ENCODE measurements around the gene ZNF319. TPM values are rescaled to one million over a fixed set of nuclear protein-coding genes. Genes with fewer than 3 reads are reported as not detected.

ZNF319 gene
- total RNA-seq: 4.3 and 5.6 TPM in 2 replicates

DNA sequence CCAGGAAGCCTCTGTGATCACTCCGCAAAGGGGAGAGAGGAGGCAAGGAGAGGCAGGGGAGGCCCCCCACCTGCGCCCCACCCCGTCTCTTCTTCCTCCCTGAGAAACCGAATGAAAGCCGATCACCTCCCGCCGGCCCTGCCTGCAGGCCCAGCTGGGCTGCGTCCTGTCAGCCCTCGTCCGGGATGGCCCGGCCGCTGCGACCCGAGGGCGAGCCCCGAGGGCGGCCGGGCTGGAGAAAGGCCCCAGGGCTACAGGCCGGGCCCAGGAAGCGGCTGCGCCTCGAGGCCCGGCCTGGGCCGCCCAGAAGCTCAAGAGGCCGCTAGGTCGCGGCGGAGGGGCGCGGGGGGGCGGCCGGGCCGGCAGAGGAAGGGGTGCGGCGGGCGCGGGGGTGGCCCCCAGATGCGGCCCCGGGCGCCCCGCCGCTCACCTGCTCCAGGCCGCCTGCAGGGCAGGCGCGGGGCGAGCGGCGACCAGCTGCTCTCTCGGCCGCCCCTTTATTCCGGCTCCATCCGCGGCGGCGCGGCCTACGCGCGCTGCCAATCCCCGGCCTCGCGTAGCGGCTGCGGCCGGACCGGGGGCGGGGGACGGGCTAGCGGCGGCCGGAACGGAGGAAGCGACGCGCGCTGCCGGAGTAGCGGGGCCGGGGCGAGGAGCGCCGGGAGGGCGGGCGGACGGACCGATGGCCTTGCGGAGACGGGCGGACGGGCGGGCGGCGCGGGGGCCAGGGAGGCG is at the start of gene ZNF319:
ZNF319 (minus strand) TSS at position 702 of the 735 bp plus-strand sequence. CDS start 2,407 bp downstream, outside the sequence.
- H3K27me3 ChIP-seq (ENCODE audit: insufficient read depth, low read length): no peaks in the 10 kb centered on the region
- H3K4me3 ChIP-seq (ENCODE audit: insufficient read depth, low read length): peak within 1 kb of the TSS; percentile 97
- peak within 1 kb of the TSS; percentile 95 for H2AFZ ChIP-seq (ENCODE audit: low read length)
- H3K4me2 ChIP-seq (ENCODE audit: insufficient read depth, low read length): peak within 1 kb of the TSS; percentile 99
- no peaks in the 10 kb centered on the region for H3K9me3 ChIP-seq (ENCODE audit: low read depth, low read length)
- peaks cover 44% of the 10 kb centered on the region for H3K36me3 ChIP-seq (ENCODE audit: insufficient read depth, low read length)
- peak; percentile 93 for DNase-seq (ENCODE audit: insufficient read length, low spot score, missing footprints)
- peaks cover 25% of the 10 kb centered on the region for H3K79me2 ChIP-seq (ENCODE audit: insufficient read depth, low read length)
- TF ChIP-seq, protein P1, sequence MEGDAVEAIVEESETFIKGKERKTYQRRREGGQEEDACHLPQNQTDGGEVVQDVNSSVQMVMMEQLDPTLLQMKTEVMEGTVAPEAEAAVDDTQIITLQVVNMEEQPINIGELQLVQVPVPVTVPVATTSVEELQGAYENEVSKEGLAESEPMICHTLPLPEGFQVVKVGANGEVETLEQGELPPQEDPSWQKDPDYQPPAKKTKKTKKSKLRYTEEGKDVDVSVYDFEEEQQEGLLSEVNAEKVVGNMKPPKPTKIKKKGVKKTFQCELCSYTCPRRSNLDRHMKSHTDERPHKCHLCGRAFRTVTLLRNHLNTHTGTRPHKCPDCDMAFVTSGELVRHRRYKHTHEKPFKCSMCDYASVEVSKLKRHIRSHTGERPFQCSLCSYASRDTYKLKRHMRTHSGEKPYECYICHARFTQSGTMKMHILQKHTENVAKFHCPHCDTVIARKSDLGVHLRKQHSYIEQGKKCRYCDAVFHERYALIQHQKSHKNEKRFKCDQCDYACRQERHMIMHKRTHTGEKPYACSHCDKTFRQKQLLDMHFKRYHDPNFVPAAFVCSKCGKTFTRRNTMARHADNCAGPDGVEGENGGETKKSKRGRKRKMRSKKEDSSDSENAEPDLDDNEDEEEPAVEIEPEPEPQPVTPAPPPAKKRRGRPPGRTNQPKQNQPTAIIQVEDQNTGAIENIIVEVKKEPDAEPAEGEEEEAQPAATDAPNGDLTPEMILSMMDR (IDR thresholded peaks at IDR 0.05; ENCODE audit: extremely low read depth, low read depth, low read length): no peak
- peaks cover 25% of the 10 kb centered on the region for H3K4me1 ChIP-seq (ENCODE audit: insufficient read depth, low read length)
- H4K20me1 ChIP-seq (ENCODE audit: insufficient read depth, low read length): peaks cover 30% of the 10 kb centered on the region
- peak within 1 kb of the TSS; percentile 45 for H3K27ac ChIP-seq (ENCODE audit: low read depth, low read length)

DNA sequence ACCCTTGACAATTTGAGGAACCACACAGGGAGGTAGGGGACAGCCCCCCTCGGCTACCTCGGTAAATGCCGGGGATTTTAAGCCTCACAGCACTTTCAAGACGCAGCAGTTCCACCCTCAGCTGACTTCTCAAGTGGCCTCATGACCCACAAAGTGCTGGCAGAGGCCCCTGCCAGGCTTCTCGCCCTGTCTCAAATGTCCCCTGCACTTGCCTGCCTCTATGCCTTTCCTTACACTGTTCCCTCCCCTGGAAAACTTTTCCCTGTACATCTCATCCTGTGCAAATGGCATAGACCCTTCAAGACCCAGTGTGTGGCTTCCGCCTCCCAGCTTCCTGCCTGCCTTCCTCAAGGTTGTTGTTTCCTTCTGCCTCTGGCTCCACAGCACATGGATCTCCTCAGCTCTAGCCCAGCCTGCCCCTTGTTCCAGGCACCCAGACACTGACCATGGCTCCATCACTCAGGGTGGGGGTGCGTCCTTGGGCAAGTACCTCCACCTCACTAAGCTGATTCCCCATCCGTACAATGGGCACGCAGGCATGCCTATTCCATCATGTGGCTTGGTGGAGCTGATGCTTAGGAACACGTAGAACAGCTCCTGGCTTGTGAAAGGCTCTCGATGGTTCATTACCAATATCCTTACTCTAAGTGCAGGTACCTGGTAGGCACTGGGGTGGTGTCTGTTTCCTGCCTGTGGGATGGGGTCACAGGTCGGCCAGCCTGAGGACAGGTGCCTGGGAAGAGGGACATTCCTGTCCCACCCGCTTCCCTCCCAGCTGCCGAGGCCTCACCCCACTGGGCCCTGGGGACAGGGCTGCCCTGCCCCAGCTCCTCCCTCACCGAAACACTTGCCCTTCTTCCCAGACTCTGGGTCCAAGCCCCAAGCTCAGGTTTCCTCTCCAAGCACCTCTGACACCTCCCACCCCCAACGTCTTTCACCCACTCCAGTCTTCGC is 49.0 kb upstream of the ZNF319 start:
- peak; percentile 73 for DNase-seq (ENCODE audit: insufficient read length, low spot score, missing footprints)
- Histone ChIP-seq H2AFZ (ENCODE audit: low read length) (no peak overlapping the region), H3K36me3 (ENCODE audit: insufficient read depth, low read length) (no peaks in the 10 kb centered on the region), H3K4me3 (ENCODE audit: insufficient read depth, low read length) (no peak overlapping the region), H3K27ac (ENCODE audit: low read depth, low read length) (no peak overlapping the region), H3K79me2 (ENCODE audit: insufficient read depth, low read length) (no peaks in the 10 kb centered on the region), H4K20me1 (ENCODE audit: insufficient read depth, low read length) (no peaks in the 10 kb centered on the region), H3K27me3 (ENCODE audit: insufficient read depth, low read length) (no peaks in the 10 kb centered on the region), H3K9me3 (ENCODE audit: low read depth, low read length) (no peaks in the 10 kb centered on the region), H3K4me1 (ENCODE audit: insufficient read depth, low read length) (no peaks in the 10 kb centered on the region), H3K4me2 (ENCODE audit: insufficient read depth, low read length) (no peak overlapping the region)
- TF ChIP-seq, protein P1 (IDR thresholded peaks at IDR 0.05; ENCODE audit: extremely low read depth, low read depth, low read length): no peak

DNA sequence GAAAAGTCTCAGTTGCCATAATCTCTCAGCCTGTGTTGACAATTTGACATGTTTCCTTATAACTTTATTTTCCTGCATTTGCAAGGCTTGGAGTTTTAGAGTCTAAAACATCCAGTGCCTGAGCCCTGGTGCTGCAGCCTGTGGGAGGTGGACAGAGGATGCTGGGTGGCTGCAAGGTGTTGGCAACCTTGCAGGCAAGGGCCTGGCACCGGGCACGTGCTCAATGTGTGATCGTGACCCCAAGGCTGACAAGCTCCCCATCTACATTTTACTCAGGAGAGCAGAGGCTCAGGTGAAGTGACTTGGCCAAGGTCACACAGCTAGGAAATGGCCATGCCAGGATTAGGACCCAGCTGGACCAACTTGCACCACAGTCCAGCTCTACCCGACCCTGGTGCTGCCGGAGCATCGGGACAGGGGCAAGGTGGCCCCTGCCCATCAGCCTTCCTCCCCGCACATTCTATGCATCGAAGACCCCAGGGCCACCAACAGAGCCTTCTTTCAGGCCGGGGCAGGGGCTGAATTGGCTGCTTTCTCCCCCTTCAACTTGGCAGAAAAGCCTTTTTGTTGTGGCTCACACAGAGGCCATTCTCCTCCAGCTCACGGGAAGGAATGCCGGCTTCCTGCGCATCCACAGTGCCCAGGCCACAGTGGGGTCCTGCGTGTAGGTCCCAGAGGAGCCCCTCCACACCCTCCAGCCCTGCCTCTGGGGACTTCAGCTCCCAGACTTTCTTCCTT is 48.2 kb upstream of the ZNF319 start:
- Histone ChIP-seq H3K27ac (ENCODE audit: low read depth, low read length) (no peak overlapping the region), H3K9me3 (ENCODE audit: low read depth, low read length) (no peaks in the 10 kb centered on the region), H3K27me3 (ENCODE audit: insufficient read depth, low read length) (no peaks in the 10 kb centered on the region), H3K4me1 (ENCODE audit: insufficient read depth, low read length) (no peaks in the 10 kb centered on the region), H3K36me3 (ENCODE audit: insufficient read depth, low read length) (no peaks in the 10 kb centered on the region), H4K20me1 (ENCODE audit: insufficient read depth, low read length) (no peaks in the 10 kb centered on the region), H3K79me2 (ENCODE audit: insufficient read depth, low read length) (no peaks in the 10 kb centered on the region), H3K4me3 (ENCODE audit: insufficient read depth, low read length) (no peak overlapping the region), H3K4me2 (ENCODE audit: insufficient read depth, low read length) (no peak overlapping the region), H2AFZ (ENCODE audit: low read length) (no peak overlapping the region)
- TF ChIP-seq, protein P1 (IDR thresholded peaks at IDR 0.05; ENCODE audit: extremely low read depth, low read depth, low read length): no peak
- DNase-seq (ENCODE audit: insufficient read length, low spot score, missing footprints): peak; percentile 77
